HepG2 (cell line): ENCODE measurements around the gene TMEM141. TPM values are rescaled to one million over a fixed set of nuclear protein-coding genes. Genes with fewer than 3 reads are reported as not detected.

ENCODE experiments used
- DNMT3B ChIP-seq: conservative IDR thresholded peaks from 2 replicates; pipeline ENCODE4 v1.6.1; 2016; ENCODE audit warnings: missing biosample characterization, control low read depth
- RARG ChIP-seq: sonication (generic); formaldehyde crosslinking; IDR thresholded peaks from 2 replicates; pipeline ENCODE4 v1.4.0; 2020; ENCODE audit warnings: low read depth, mild to moderate bottlenecking, missing genetic modification reagents
- SIN3A ChIP-seq: IDR thresholded peaks from 2 replicates; pipeline ENCODE4 v1.6.1; 2011; ENCODE audit warnings: low read depth, mild to moderate bottlenecking, control low read depth, low read length, borderline replicate concordance
- SMAD9 ChIP-seq: sonication (generic); formaldehyde crosslinking; IDR thresholded peaks from 2 replicates; pipeline ENCODE4 v1.5.1; 2020; ENCODE audit warnings: mild to moderate bottlenecking, missing genetic modification reagents
- TP53 ChIP-seq: sonication (generic); formaldehyde crosslinking; conservative IDR thresholded peaks from 2 replicates; pipeline ENCODE4 v1.4.0; 2020; ENCODE audit warnings: missing genetic modification reagents
- ZFP82 ChIP-seq: sonication (generic); formaldehyde crosslinking; IDR thresholded peaks from 2 replicates; pipeline ENCODE4 v1.5.1; 2020; ENCODE audit warnings: mild to moderate bottlenecking, missing genetic modification reagents, borderline replicate concordance
- ZNF282 ChIP-seq: fragments of 450-650 bp; IDR thresholded peaks from 2 replicates; pipeline ENCODE4 v1.6.1; 2018; ENCODE audit not compliant: partially characterized antibody
- ZNF546 ChIP-seq: sonication (generic); formaldehyde crosslinking; conservative IDR thresholded peaks from 2 replicates; pipeline ENCODE4 v1.8.1; 2023; ENCODE audit warnings: mild to moderate bottlenecking, missing genetic modification reagents
- ZNF839 ChIP-seq: sonication (generic); formaldehyde crosslinking; IDR thresholded peaks from 2 replicates; pipeline ENCODE4 v1.4.0; 2020; ENCODE audit warnings: missing genetic modification reagents, mild to moderate bottlenecking, borderline replicate concordance
- polyA plus RNA-seq, 8 experiments: library from polyadenylated mRNA; depleted of rRNA in 3 of 8; stranded (reverse) in 7 of 8; unstranded in 1 of 8; fragments of >200 nt; fragmentation: Illumina TruSeq in 4 of 8; extraction: Trizol in 4 of 8; gene quantifications; 2 replicates each; pipeline versions ENCODE4 v1.2.1 to v1.2.3, GENCODE V29; 2011 to 2016; ENCODE audit warnings: low read depth in 4 of 8, missing spikeins in 1 of 8, mixed read lengths in 1 of 8; ENCODE audit not compliant: insufficient read depth in 1 of 8
- total RNA-seq, 5 experiments: library from RNA; depleted of rRNA; stranded (reverse); fragments of >200 nt; fragmentation: Illumina TruSeq; extraction: Trizol; gene quantifications; 2 replicates each; pipeline ENCODE4 v1.2.3, GENCODE V29; 2016; ENCODE audit warnings: low read depth in 1 of 5
- TF ChIP-seq, protein P1 (sequence below): sonication (generic); formaldehyde crosslinking; IDR thresholded peaks from 2 replicates; pipeline ENCODE4 v1.8.0; 2022; ENCODE audit warnings: missing genetic modification reagents, mild to moderate bottlenecking, borderline replicate concordance
- TF ChIP-seq, protein P2 (sequence below): sonication (generic); formaldehyde crosslinking; IDR thresholded peaks from 2 replicates; pipeline ENCODE4 v1.4.0; 2020; ENCODE audit warnings: missing genetic modification reagents
- TF ChIP-seq, protein P3 (sequence below): sonication (generic); formaldehyde crosslinking; IDR thresholded peaks from 2 replicates; pipeline ENCODE4 v1.4.0; 2020; ENCODE audit warnings: mild to moderate bottlenecking, missing genetic modification reagents
- TF ChIP-seq, protein P4 (sequence below), 2 experiments: sonication (generic) in 1 of 2; formaldehyde crosslinking in 1 of 2; IDR thresholded peaks; 2 replicates each; pipeline versions ENCODE4 v1.6.1 to v1.9.0; 2014 to 2022; ENCODE audit warnings: antibody characterized with exemption in 1 of 2, borderline replicate concordance in 1 of 2, inconsistent platforms in 1 of 2, low read depth in 1 of 2, missing genetic modification reagents in 1 of 2

The TMEM141 gene
- total and polyA plus RNA-seq, 2 of the 13 experiments (the other 11 are each of a cell fraction or from before 2014, with no cell fraction given): 81.0 to 202 TPM

DNA sequence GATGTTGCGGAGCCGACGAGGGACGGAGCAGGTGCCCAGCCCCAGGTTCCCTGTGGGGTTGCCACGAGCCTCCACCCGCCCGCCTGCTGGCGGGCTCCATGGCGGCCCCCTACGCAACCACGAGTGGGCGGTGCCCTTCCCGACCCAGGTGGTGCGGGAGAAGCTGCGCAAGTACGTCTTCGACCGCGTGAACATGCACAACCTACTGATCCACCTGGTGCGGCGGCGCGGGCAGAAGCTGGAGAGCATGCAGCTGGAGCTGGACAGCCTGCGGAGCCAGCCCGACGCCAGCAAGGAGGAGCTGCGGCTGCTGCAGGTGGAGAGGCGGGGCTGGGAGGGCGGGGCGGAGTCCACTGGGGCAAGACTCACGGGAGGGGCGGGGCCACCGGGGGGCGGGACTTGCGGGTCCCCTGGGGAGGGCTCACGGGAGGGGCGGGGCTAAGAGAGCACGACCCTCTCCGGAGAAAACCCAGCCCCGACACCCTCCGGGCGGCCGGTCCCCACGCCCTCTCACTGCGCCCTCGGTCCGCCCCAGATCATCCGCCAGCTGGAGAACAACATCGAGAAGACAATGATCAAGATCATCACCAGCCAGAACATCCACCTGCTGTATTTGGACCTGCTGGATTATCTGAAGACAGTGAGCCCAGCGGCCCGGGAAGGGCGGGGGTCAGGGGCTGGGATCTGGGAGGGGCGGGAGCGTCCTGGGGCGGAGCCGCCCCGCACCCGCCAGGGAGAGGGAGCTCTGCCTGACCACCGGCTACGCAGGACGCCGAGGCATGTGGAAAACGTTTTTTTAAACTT lies 8.9 kb downstream of the TMEM141 start (continued):
- TF ChIP-seq, protein P1, sequence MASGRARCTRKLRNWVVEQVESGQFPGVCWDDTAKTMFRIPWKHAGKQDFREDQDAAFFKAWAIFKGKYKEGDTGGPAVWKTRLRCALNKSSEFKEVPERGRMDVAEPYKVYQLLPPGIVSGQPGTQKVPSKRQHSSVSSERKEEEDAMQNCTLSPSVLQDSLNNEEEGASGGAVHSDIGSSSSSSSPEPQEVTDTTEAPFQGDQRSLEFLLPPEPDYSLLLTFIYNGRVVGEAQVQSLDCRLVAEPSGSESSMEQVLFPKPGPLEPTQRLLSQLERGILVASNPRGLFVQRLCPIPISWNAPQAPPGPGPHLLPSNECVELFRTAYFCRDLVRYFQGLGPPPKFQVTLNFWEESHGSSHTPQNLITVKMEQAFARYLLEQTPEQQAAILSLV (CRISPR knock-in tag): peak; percentile 34; the same call in 1 of the 2 replicates
- TF ChIP-seq, protein P2, sequence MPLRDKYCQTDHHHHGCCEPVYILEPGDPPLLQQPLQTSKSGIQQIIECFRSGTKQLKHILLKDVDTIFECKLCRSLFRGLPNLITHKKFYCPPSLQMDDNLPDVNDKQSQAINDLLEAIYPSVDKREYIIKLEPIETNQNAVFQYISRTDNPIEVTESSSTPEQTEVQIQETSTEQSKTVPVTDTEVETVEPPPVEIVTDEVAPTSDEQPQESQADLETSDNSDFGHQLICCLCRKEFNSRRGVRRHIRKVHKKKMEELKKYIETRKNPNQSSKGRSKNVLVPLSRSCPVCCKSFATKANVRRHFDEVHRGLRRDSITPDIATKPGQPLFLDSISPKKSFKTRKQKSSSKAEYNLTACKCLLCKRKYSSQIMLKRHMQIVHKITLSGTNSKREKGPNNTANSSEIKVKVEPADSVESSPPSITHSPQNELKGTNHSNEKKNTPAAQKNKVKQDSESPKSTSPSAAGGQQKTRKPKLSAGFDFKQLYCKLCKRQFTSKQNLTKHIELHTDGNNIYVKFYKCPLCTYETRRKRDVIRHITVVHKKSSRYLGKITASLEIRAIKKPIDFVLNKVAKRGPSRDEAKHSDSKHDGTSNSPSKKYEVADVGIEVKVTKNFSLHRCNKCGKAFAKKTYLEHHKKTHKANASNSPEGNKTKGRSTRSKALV: no peak
- TF ChIP-seq TP53 (CRISPR knock-in tag) (no peak), SMAD9 (CRISPR knock-in tag) (no peak), ZNF839 (CRISPR knock-in tag) (no peak; the same call in 1 of the 2 replicates), RARG (CRISPR knock-in tag) (no peak), DNMT3B (CRISPR knock-in tag) (no peak), ZNF546 (CRISPR knock-in tag) (no peak), ZNF282 (no peak), ZFP82 (CRISPR knock-in tag) (no peak), SIN3A (peak; percentile 61; the same call in 1 of the 2 replicates)
- TF ChIP-seq, protein P3, sequence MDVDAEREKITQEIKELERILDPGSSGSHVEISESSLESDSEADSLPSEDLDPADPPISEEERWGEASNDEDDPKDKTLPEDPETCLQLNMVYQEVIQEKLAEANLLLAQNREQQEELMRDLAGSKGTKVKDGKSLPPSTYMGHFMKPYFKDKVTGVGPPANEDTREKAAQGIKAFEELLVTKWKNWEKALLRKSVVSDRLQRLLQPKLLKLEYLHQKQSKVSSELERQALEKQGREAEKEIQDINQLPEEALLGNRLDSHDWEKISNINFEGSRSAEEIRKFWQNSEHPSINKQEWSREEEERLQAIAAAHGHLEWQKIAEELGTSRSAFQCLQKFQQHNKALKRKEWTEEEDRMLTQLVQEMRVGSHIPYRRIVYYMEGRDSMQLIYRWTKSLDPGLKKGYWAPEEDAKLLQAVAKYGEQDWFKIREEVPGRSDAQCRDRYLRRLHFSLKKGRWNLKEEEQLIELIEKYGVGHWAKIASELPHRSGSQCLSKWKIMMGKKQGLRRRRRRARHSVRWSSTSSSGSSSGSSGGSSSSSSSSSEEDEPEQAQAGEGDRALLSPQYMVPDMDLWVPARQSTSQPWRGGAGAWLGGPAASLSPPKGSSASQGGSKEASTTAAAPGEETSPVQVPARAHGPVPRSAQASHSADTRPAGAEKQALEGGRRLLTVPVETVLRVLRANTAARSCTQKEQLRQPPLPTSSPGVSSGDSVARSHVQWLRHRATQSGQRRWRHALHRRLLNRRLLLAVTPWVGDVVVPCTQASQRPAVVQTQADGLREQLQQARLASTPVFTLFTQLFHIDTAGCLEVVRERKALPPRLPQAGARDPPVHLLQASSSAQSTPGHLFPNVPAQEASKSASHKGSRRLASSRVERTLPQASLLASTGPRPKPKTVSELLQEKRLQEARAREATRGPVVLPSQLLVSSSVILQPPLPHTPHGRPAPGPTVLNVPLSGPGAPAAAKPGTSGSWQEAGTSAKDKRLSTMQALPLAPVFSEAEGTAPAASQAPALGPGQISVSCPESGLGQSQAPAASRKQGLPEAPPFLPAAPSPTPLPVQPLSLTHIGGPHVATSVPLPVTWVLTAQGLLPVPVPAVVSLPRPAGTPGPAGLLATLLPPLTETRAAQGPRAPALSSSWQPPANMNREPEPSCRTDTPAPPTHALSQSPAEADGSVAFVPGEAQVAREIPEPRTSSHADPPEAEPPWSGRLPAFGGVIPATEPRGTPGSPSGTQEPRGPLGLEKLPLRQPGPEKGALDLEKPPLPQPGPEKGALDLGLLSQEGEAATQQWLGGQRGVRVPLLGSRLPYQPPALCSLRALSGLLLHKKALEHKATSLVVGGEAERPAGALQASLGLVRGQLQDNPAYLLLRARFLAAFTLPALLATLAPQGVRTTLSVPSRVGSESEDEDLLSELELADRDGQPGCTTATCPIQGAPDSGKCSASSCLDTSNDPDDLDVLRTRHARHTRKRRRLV (CRISPR knock-in tag): peak; percentile 29; the same call in 1 of the 2 replicates
- TF ChIP-seq, protein P4, sequence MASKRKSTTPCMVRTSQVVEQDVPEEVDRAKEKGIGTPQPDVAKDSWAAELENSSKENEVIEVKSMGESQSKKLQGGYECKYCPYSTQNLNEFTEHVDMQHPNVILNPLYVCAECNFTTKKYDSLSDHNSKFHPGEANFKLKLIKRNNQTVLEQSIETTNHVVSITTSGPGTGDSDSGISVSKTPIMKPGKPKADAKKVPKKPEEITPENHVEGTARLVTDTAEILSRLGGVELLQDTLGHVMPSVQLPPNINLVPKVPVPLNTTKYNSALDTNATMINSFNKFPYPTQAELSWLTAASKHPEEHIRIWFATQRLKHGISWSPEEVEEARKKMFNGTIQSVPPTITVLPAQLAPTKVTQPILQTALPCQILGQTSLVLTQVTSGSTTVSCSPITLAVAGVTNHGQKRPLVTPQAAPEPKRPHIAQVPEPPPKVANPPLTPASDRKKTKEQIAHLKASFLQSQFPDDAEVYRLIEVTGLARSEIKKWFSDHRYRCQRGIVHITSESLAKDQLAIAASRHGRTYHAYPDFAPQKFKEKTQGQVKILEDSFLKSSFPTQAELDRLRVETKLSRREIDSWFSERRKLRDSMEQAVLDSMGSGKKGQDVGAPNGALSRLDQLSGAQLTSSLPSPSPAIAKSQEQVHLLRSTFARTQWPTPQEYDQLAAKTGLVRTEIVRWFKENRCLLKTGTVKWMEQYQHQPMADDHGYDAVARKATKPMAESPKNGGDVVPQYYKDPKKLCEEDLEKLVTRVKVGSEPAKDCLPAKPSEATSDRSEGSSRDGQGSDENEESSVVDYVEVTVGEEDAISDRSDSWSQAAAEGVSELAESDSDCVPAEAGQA (IDR thresholded peaks at IDR 0.05; ENCODE audit: low read depth): no peak; the same call in 1 of the 2 replicates
- TF ChIP-seq, protein P4 (CRISPR knock-in tag; IDR thresholded peaks at IDR 0.05; ENCODE audit: borderline replicate concordance): no peak
